Caco-2 (cell line): Measurements from ENCODE around the gene PDE5A. TPM values are rescaled to one million over a fixed set of nuclear protein-coding genes. Genes with fewer than 3 reads are reported as not detected.
A peak's percentile ranks its signal among the peaks of the same experiment; 100 is the strongest.

Experiments used
- BruUV-seq: library from RNA; stranded (reverse); fragments of 400-500 nt; replicated peaks from 2 replicates; lab custom pipeline; 2021; lab: Mats Ljungman, UMichigan
- CTCF ChIA-PET: fragments of 300-600 bp; sonication (Branson Sonifier 250); formaldehyde crosslinking; loops from one replicate; lab custom pipeline; 2022; ENCODE audit warnings: antibody characterized with exemption; lab: Charles Lee
- POLR2A ChIA-PET: fragments of 300-600 bp; sonication (Branson Sonifier 250); formaldehyde crosslinking; loops from one replicate; lab custom pipeline; 2022; ENCODE audit warnings: antibody characterized with exemption; lab: Charles Lee
- DNase-seq, 2 experiments: peaks; one replicate each; pipeline versions ENCODE4 v3.0.0 to v3.0.0-alpha.2; 2020 to 2022
- H3K27me3 ChIP-seq: replicated peaks from 2 replicates; pipeline ENCODE4 v1.6.0; 2011; ENCODE audit warnings: low read length; ENCODE audit not compliant: control insufficient read depth, insufficient read depth
- H3K36me3 ChIP-seq: 2 replicates; pipeline ENCODE4 v1.5.1; 2011; ENCODE audit warnings: low read length; ENCODE audit not compliant: control insufficient read depth, insufficient read depth
- H3K4me1 ChIP-seq: fragments of 250-450 bp; sonication (Bioruptor Pico); 2 replicates; pipeline ENCODE4 v1.5.1; 2020; ENCODE audit warnings: mild to moderate bottlenecking
- H3K4me3 ChIP-seq: 2 replicates; pipeline ENCODE4 v1.5.1; 2011; ENCODE audit warnings: low read depth, mild to moderate bottlenecking, control low read depth, low read length
- H3K9me3 ChIP-seq: fragments of 250-450 bp; sonication (Bioruptor Pico); 2 replicates; pipeline ENCODE4 v1.5.1; 2020; ENCODE audit warnings: mild to moderate bottlenecking, moderate library complexity
- H3K27ac Mint-ChIP-seq: one replicate; pipeline ENCODE4 v1.8.0; 2022; ENCODE audit warnings: mixed read lengths; ENCODE audit not compliant: unreplicated experiment
- H3K27me3 Mint-ChIP-seq: one replicate; pipeline ENCODE4 v1.8.0; 2022; ENCODE audit warnings: mixed read lengths; ENCODE audit not compliant: insufficient read depth, unreplicated experiment
- H3K36me3 Mint-ChIP-seq: one replicate; pipeline ENCODE4 v1.8.0; 2022; ENCODE audit warnings: mild to moderate bottlenecking, mixed read lengths; ENCODE audit not compliant: insufficient read depth, unreplicated experiment
- H3K4me1 Mint-ChIP-seq: one replicate; pipeline ENCODE4 v1.8.0; 2022; ENCODE audit warnings: low read depth, mixed read lengths; ENCODE audit not compliant: unreplicated experiment
- H3K4me3 Mint-ChIP-seq: one replicate; pipeline ENCODE4 v1.8.0; 2022; ENCODE audit warnings: mild to moderate bottlenecking, moderate library complexity, mixed read lengths; ENCODE audit not compliant: unreplicated experiment
- H3K9me3 Mint-ChIP-seq: one replicate; pipeline ENCODE4 v1.8.0; 2022; ENCODE audit warnings: mixed read lengths; ENCODE audit not compliant: unreplicated experiment
- CTCF ChIP-seq, 2 experiments: fragments of 200-600 bp in 1 of 2; IDR thresholded peaks; 1 replicate in 1 of 2; 2 replicates in 1 of 2; pipeline versions ENCODE4 v1.5.1 to v1.8.0; 2011 to 2022; ENCODE audit warnings: antibody characterized with exemption in 1 of 2, control low read depth in 1 of 2, inconsistent platforms in 1 of 2, low read depth in 1 of 2, low read length in 1 of 2, mild to moderate bottlenecking in 1 of 2, moderate library complexity in 1 of 2; ENCODE audit not compliant: insufficient read depth in 1 of 2, severe bottlenecking in 1 of 2, unreplicated experiment in 1 of 2
- intact Hi-C: fragments of 100-400 bp; cut with micrococcal nuclease; formaldehyde crosslinking; loops from one replicate; pipeline ENCODE4 v1.10.0; 2022; ENCODE audit not compliant: unreplicated experiment
- total RNA-seq: library from RNA; stranded (reverse); gene quantifications from 2 replicates; pipeline ENCODE4 v1.2.3, GENCODE V29; 2022

The PDE5A gene
- total RNA-seq, 1 experiment from 2014 or later: 7.9 TPM

DNA sequence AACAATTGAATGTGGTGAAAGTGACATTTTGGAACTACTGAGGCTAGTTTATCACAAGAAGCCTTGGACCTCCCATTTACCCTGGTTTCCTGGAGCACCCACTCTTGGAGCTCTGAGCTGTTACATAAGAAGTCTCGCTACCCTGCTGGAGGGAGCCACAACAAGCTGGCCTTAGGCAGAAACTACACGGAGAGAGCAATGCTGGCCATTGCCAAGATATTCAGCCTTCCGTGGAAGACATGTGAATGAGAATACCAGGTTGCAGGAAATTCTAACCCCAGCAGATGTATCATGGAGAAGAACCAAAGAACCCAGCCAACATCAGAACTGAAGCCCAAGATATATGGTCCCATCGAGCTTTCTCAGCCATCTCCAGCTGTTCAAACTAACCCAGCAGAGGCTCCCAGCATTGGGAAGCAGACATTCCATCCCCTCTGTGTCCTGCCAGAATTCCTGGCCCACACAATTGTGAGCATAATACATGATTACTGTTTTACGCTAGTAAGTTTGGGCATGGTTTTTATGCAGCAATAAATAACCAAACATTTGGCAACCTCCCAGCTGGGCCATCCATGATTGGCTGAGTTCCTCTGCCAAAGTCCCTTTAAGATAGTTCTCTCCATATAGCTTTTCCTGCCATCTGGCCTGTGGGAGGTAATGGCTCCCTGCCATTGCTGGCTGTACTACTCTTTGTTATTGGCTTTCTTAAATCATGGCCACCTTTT is 17.9 kb upstream of the PDE5A start:
- ChIA-PET CTCF (no interaction called here), POLR2A (no interaction called here)
- no peak overlapping the region for H3K4me3 ChIP-seq
- Mint-ChIP-seq H3K4me1 (peaks cover 20% of the 10 kb centered on the region), H3K27me3 (no peaks in the 10 kb centered on the region), H3K9me3 (no peaks in the 10 kb centered on the region), H3K27ac (no peak overlapping the region), H3K4me3 (no peak overlapping the region), H3K36me3 (peaks cover 4% of the 10 kb centered on the region)
- no peaks in the 10 kb centered on the region for H3K9me3 ChIP-seq
- H3K36me3 ChIP-seq: no peaks in the 10 kb centered on the region
- H3K4me1 ChIP-seq: peaks cover 42% of the 10 kb centered on the region
- no peak for TF ChIP-seq CTCF (IDR thresholded peaks at IDR 0.05; ENCODE audit: insufficient read depth in 1 of 2, low read depth in 1 of 2, low read length in 1 of 2, severe bottlenecking in 1 of 2, unreplicated experiment in 1 of 2)
- intact Hi-C loops: no loop called here
- H3K27me3 ChIP-seq: no peaks in the 10 kb centered on the region
- no peak for DNase-seq
- no TSS peak for BruUV-seq

DNA sequence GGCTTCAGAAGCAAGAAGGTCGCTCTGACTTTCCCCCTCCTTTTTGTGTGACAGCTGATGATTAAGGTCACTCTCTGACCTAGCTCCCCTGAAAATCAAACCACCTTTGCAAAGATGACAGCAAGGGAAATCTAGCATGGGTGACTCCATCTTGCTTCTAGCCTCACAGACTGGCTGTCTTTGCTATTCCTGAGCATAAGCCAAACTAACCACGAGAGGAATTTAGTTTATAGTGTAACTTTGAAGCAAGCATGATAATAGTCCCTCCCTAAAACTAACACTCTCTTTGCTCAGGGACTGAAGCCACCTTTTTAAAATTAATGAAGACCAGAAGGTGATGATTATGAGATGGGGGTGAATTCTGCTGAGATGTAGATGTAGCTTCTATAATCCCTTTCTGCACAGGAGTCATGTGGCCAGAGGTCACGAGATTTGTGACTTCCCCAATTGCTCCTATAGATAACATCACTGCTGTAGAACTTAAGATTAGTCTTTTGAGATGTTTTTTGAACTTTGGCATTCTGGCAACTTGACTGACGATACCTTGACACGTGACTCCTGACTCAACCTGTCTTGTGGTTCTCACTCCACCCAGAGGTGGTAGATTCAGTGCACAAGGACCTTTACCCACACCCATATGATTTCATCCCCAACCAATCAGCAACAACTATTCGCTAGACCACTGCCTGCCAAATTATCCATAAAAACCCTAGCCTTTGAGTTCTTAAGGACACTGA is 14.9 kb upstream of the PDE5A start:
- H3K27me3 Mint-ChIP-seq: no peaks in the 10 kb centered on the region
- Histone ChIP-seq H3K9me3 (no peaks in the 10 kb centered on the region), H3K36me3 (no peaks in the 10 kb centered on the region), H3K27me3 (no peaks in the 10 kb centered on the region), H3K4me3 (no peak overlapping the region), H3K4me1 (peaks cover 31% of the 10 kb centered on the region)
- TF ChIP-seq CTCF (IDR thresholded peaks at IDR 0.05; ENCODE audit: insufficient read depth in 1 of 2, low read depth in 1 of 2, low read length in 1 of 2, severe bottlenecking in 1 of 2, unreplicated experiment in 1 of 2): no peak
- no peak overlapping the region for H3K4me3 Mint-ChIP-seq
- ChIA-PET CTCF (no interaction called here), POLR2A (no interaction called here)
- H3K27ac Mint-ChIP-seq: peak overlapping the region; percentile 17
- DNase-seq: peak; percentile 42 to 59
- no peaks in the 10 kb centered on the region for H3K9me3 Mint-ChIP-seq
- H3K4me1 Mint-ChIP-seq: peaks cover 12% of the 10 kb centered on the region
- no TSS peak for BruUV-seq
- H3K36me3 Mint-ChIP-seq: peaks cover 4% of the 10 kb centered on the region
- intact Hi-C loops: no loop called here

DNA sequence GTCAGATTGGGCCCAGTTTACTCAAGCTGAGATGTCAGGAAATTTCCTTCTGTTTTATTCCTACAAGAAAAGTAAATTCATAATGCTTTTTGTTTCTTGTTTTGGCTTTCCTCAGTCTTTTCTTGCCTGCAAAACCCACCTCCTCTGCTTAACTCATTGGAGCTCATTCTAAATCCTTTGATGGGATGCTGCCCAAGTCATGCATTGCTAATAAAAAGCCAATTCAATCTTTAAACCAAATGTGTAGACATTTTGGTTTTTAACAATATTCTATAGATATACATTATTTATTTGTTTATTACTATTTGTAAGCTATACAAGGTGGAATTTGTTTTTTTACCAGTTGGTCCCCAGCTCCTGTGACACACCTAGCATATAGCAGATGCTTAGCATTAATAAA is 13.2 kb upstream of the PDE5A start:
- intact Hi-C loops: no loop called here
- DNase-seq: no peak
- H3K4me3 Mint-ChIP-seq: no peak overlapping the region
- no peaks in the 10 kb centered on the region for H3K4me1 Mint-ChIP-seq
- no peaks in the 10 kb centered on the region for H3K9me3 ChIP-seq
- no peaks in the 10 kb centered on the region for H3K36me3 ChIP-seq
- H3K27me3 Mint-ChIP-seq: no peaks in the 10 kb centered on the region
- H3K9me3 Mint-ChIP-seq: no peaks in the 10 kb centered on the region
- POLR2A ChIA-PET: no interaction called here
- H3K36me3 Mint-ChIP-seq: peaks cover 4% of the 10 kb centered on the region
- no TSS peak for BruUV-seq
- no peak overlapping the region for H3K4me3 ChIP-seq
- H3K27ac Mint-ChIP-seq: no peak overlapping the region
- CTCF ChIA-PET: interaction anchor here (1.3 kb wide), 1 partner anchor 13 kb away, joined by 3 read pairs; the partner anchor contains the start of gene PDE5A
- TF ChIP-seq CTCF (IDR thresholded peaks at IDR 0.05; ENCODE audit: insufficient read depth in 1 of 2, low read depth in 1 of 2, low read length in 1 of 2, severe bottlenecking in 1 of 2, unreplicated experiment in 1 of 2): no peak
- peaks cover 18% of the 10 kb centered on the region for H3K4me1 ChIP-seq
- H3K27me3 ChIP-seq: no peaks in the 10 kb centered on the region
